GM12891 (cell line): ENCODE measurements around the gene METAP1.

Experiments used
- PAX5 ChIP-seq: IDR thresholded peaks from 2 replicates; pipeline ENCODE4 v1.6.1; 2011; ENCODE audit warnings: low read length, moderate library complexity, mild to moderate bottlenecking; ENCODE audit not compliant: insufficient read depth, severe bottlenecking
- POLR2A ChIP-seq: IDR thresholded peaks from 2 replicates; pipeline ENCODE4 v1.6.1; 2011; ENCODE audit warnings: low read depth, low read length, control low read depth
- POLR2AphosphoS5 ChIP-seq: IDR thresholded peaks from 2 replicates; pipeline ENCODE4 v1.6.1; 2011; ENCODE audit warnings: low read depth, low read length, control low read depth
- POU2F2 ChIP-seq: IDR thresholded peaks from 2 replicates; pipeline ENCODE4 v1.6.1; 2011; ENCODE audit warnings: low read depth, mild to moderate bottlenecking, control low read depth, low read length, moderate library complexity
- SPI1 ChIP-seq: IDR thresholded peaks from 2 replicates; pipeline ENCODE4 v1.6.1; 2011; ENCODE audit warnings: low read depth, low read length, control low read depth
- TAF1 ChIP-seq: IDR thresholded peaks from 2 replicates; pipeline ENCODE4 v1.6.1; 2011; ENCODE audit warnings: low read depth, low read length, control low read depth

DNA sequence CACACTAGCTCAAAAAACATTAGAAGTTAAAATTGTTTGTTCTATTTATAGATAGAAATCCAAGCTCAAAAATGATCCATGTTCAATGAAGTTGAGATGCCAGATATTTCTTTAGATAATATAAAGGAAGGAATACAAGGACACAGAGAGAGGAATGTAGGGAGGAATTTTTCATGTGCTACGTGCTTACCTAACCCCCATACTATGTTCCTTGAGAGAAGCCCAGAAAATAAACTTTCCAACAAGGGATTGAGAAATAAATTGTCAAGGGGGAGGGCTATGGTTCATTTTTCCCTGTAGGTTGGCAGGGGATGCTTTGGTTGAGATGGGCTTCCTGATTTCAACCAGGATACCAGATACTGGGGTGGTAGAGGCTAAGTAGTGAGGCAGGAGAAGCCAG, 108.6 kb downstream of the METAP1 start:
- TF ChIP-seq POLR2A: no peak
- no peak for TF ChIP-seq POLR2AphosphoS5
- no peak for TF ChIP-seq TAF1
- TF ChIP-seq POU2F2: no peak
- no peak for TF ChIP-seq PAX5
- TF ChIP-seq SPI1: no peak
